Coronary artery (tissue), 2 donors: ENCODE results near the gene CRYBG2.

Source experiments
- DNase-seq: peaks from one replicate; pipeline ENCODE4 v3.0.0-alpha.2; 2017; ENCODE audit warnings: low spot score
- H3K27ac ChIP-seq, 2 donors: fragments of 200-600 bp; sonication (generic); one replicate each; pipeline ENCODE4 v1.5.1; 2016 to 2019
- H3K4me3 ChIP-seq: fragments of 200-600 bp; sonication (generic); 2 replicates; pipeline ENCODE4 v1.5.1; 2016; ENCODE audit warnings: mild to moderate bottlenecking, moderate library complexity
- CTCF ChIP-seq: fragments of 200-600 bp; sonication (generic); IDR thresholded peaks from one replicate; pipeline ENCODE4 v1.5.1; 2019; ENCODE audit warnings: antibody characterized with exemption

CRYBG2 gene

GRCh38 chr1:26349188-26349876 lies 4.6 kb downstream of the CRYBG2 start:
- no peak overlapping the region for H3K27ac ChIP-seq
- no peak for DNase-seq
- H3K4me3 ChIP-seq, result no peak overlapping the region
- no peak for TF ChIP-seq CTCF

GRCh38 chr1:26346274-26347033 lies 7.5 kb downstream of the CRYBG2 start:
- Histone ChIP-seq H3K4me3 (no peak overlapping the region), H3K27ac (no peak overlapping the region)
- no peak for TF ChIP-seq CTCF
- DNase-seq, result no peak

DNA sequence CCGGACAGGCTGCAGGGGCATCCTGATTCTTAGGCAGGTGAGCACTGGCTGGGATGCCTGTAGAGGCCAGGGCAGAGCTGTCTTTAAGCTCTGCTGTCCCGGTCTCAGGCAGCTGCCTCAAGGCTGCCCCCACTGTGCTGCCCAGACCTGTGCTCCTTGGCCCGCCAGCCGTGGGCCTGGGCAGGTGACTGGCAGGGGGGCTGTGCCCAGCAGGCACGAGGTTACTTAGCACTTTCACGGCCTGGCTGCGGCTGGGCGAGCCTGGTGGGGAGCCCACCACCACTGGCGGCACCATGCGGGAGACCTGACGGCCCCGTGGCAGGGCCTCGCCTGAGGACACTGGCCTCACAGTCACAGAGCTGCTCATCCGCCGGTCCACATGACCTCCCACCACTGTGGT lies 8.2 kb downstream of the CRYBG2 start:
- no peak for DNase-seq
- TF ChIP-seq CTCF, result no peak
- H3K27ac ChIP-seq, result no peak overlapping the region
- H3K4me3 ChIP-seq, result no peak overlapping the region

DNA sequence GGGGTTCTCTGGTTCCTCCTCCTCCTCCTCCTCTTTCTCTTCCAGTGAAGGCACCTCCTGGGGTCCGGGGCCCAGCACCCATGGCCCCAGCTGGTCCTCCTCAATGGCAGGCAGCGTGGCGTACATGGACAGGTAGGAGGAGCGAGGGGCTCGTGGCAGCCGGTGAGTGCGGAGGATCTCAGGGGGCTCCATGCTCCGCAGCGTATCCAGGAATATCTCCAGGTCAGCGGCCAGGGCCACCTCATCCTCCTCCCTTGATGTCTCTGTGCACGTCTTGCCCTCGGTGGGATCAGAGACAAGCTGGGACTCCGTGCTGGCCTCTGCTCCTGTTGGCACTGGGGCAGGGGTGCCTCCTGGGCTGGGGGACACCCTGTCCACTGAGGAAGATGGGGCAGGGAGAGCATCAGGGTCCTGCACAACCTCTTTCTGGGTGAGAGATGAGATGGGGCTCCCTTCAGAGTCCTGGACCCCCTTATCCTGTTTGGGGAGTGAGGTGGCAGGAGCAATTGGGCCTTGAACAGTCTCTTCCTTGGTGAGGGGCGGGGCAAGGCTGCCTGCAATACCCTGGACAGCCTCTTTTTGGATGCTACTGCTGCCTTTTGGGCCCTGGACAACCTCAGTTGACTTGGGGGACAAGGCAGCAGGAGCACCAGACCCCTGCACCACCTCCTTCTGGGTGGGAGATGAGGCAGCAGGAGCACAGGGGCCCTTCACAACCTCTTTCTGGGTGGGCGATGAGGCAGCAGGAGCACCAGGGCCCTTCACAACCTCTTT lies 9.6 kb downstream of the CRYBG2 start:
- no peak for TF ChIP-seq CTCF
- no peak for DNase-seq
- Histone ChIP-seq H3K27ac (no peak overlapping the region), H3K4me3 (no peak overlapping the region)

GRCh38 chr1:26340047-26340481 lies 13.9 kb downstream of the CRYBG2 start:
- DNase-seq, result no peak
- H3K4me3 ChIP-seq, result no peak overlapping the region
- no peak overlapping the region for H3K27ac ChIP-seq
- TF ChIP-seq CTCF, result no peak

GRCh38 chr1:26338670-26339069 lies 15.3 kb downstream of the CRYBG2 start:
- H3K4me3 ChIP-seq, result no peak overlapping the region
- no peak for DNase-seq
- H3K27ac ChIP-seq, result no peak overlapping the region
- no peak for TF ChIP-seq CTCF
